SK-N-SH (cell line): ENCODE data around the gene FAM219A.

ENCODE experiments used
- EP300 ChIP-seq, 2 experiments: IDR thresholded peaks; 2 replicates each; pipeline versions ENCODE4 v1.4.0 to v1.6.1; 2012; ENCODE audit warnings: borderline replicate concordance in 1 of 2, low read depth in 1 of 2, low read length in 1 of 2
- EZH2phosphoT487 ChIP-seq: fragments of 200-600 bp; sonication (generic); IDR thresholded peaks from 2 replicates; pipeline ENCODE4 v1.6.1; 2017; ENCODE audit warnings: low read depth, mixed run types, mild to moderate bottlenecking, antibody characterized with exemption, moderate library complexity, borderline replicate concordance
- NRF1 ChIP-seq: IDR thresholded peaks from 2 replicates; pipeline ENCODE4 v1.6.1; 2012; ENCODE audit warnings: low read depth, mild to moderate bottlenecking, low read length
- POLR2AphosphoS5 ChIP-seq: IDR thresholded peaks from 2 replicates; pipeline ENCODE4 v1.6.1; 2012; ENCODE audit warnings: low read depth, low read length
- RAD21 ChIP-seq: IDR thresholded peaks from 2 replicates; pipeline ENCODE4 v1.6.1; 2012; ENCODE audit warnings: mild to moderate bottlenecking, low read length
- RCOR1 ChIP-seq: fragments of 150-350 bp; IDR thresholded peaks from 2 replicates; pipeline ENCODE4 v1.6.1; 2017; ENCODE audit warnings: antibody characterized with exemption, low read length
- TEAD4 ChIP-seq: IDR thresholded peaks from 2 replicates; pipeline ENCODE4 v1.4.0; 2012; ENCODE audit warnings: mild to moderate bottlenecking, borderline replicate concordance; ENCODE audit not compliant: insufficient read depth
- TF ChIP-seq, protein P1 (sequence below): fragments of 150-350 bp; IDR thresholded peaks from 2 replicates; pipeline ENCODE4 v1.6.1; 2017; ENCODE audit warnings: antibody characterized with exemption, low read length, low read depth, borderline replicate concordance
- TF ChIP-seq, protein P2 (sequence below): fragments of 200-600 bp; sonication (generic); IDR thresholded peaks from 2 replicates; pipeline ENCODE4 v1.6.1; 2017; ENCODE audit warnings: antibody characterized with exemption, mild to moderate bottlenecking, moderate library complexity
- TF ChIP-seq, protein P3 (sequence below): IDR thresholded peaks from 2 replicates; pipeline ENCODE4 v1.6.1; 2012; ENCODE audit warnings: mild to moderate bottlenecking, low read depth, low read length, moderate library complexity

DNA sequence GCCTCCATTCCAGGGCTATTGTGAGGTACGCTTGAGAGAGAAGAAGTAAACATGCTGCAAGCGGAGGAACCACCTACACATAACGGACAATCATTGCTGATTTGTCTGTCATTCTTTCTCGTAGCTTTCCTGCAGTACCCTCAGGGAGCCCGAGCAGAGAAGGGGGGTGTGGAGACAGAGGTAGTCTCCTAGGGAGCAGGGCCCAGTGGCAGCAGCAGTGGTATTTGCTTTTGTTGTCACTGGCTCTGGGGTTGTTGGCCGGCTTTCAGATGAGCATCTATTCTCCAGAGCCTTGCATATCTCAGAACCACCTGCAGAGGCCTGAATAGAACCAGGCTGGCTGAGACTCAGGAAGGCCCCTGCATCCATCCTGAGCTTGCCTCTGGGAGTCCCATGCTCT, 44.5 kb upstream of the FAM219A start:
- TF ChIP-seq, protein P1, sequence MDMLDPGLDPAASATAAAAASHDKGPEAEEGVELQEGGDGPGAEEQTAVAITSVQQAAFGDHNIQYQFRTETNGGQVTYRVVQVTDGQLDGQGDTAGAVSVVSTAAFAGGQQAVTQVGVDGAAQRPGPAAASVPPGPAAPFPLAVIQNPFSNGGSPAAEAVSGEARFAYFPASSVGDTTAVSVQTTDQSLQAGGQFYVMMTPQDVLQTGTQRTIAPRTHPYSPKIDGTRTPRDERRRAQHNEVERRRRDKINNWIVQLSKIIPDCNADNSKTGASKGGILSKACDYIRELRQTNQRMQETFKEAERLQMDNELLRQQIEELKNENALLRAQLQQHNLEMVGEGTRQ, result no peak
- TF ChIP-seq, protein P2, sequence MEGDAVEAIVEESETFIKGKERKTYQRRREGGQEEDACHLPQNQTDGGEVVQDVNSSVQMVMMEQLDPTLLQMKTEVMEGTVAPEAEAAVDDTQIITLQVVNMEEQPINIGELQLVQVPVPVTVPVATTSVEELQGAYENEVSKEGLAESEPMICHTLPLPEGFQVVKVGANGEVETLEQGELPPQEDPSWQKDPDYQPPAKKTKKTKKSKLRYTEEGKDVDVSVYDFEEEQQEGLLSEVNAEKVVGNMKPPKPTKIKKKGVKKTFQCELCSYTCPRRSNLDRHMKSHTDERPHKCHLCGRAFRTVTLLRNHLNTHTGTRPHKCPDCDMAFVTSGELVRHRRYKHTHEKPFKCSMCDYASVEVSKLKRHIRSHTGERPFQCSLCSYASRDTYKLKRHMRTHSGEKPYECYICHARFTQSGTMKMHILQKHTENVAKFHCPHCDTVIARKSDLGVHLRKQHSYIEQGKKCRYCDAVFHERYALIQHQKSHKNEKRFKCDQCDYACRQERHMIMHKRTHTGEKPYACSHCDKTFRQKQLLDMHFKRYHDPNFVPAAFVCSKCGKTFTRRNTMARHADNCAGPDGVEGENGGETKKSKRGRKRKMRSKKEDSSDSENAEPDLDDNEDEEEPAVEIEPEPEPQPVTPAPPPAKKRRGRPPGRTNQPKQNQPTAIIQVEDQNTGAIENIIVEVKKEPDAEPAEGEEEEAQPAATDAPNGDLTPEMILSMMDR, result no peak
- TF ChIP-seq EP300 (IDR thresholded peaks at IDR 0.05; ENCODE audit: borderline replicate concordance in 1 of 2, low read depth in 1 of 2, low read length in 1 of 2), result no peak
- TF ChIP-seq EZH2phosphoT487, result no peak
- TF ChIP-seq NRF1, result no peak
- TF ChIP-seq, protein P3, sequence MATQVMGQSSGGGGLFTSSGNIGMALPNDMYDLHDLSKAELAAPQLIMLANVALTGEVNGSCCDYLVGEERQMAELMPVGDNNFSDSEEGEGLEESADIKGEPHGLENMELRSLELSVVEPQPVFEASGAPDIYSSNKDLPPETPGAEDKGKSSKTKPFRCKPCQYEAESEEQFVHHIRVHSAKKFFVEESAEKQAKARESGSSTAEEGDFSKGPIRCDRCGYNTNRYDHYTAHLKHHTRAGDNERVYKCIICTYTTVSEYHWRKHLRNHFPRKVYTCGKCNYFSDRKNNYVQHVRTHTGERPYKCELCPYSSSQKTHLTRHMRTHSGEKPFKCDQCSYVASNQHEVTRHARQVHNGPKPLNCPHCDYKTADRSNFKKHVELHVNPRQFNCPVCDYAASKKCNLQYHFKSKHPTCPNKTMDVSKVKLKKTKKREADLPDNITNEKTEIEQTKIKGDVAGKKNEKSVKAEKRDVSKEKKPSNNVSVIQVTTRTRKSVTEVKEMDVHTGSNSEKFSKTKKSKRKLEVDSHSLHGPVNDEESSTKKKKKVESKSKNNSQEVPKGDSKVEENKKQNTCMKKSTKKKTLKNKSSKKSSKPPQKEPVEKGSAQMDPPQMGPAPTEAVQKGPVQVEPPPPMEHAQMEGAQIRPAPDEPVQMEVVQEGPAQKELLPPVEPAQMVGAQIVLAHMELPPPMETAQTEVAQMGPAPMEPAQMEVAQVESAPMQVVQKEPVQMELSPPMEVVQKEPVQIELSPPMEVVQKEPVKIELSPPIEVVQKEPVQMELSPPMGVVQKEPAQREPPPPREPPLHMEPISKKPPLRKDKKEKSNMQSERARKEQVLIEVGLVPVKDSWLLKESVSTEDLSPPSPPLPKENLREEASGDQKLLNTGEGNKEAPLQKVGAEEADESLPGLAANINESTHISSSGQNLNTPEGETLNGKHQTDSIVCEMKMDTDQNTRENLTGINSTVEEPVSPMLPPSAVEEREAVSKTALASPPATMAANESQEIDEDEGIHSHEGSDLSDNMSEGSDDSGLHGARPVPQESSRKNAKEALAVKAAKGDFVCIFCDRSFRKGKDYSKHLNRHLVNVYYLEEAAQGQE, result no peak
- TF ChIP-seq RCOR1, result no peak
- TF ChIP-seq RAD21, result no peak
- no peak for TF ChIP-seq POLR2AphosphoS5
- no peak for TF ChIP-seq TEAD4
